Measurements from ENCODE around the gene TGM2. TPM values are rescaled to one million over a fixed set of nuclear protein-coding genes. Genes with fewer than 3 reads are reported as not detected.

The TGM2 gene
- total RNA-seq, 1 donor from 2014 or later: 135 TPM

GRCh38 chr20:38192323-38192885 is 27.3 kb upstream of the TGM2 start:
- TF ChIP-seq CTCF (IDR thresholded peaks at IDR 0.05; ENCODE audit: insufficient read depth, low read length, poor library complexity, severe bottlenecking): no peak
- DNase-seq (ENCODE audit: low read depth): no peak
- Histone ChIP-seq H3K27me3 (ENCODE audit: control insufficient read depth, insufficient read depth, low read length) (no peaks in the 10 kb centered on the region), H3K4me3 (ENCODE audit: low read depth, low read length) (no peak overlapping the region), H3K36me3 (ENCODE audit: control insufficient read depth, insufficient read depth, low read length) (no peaks in the 10 kb centered on the region)

- H3K4me3 ChIP-seq (ENCODE audit: low read depth, low read length): no peak overlapping the region
- no peak for TF ChIP-seq CTCF (IDR thresholded peaks at IDR 0.05; ENCODE audit: insufficient read depth, low read length, poor library complexity, severe bottlenecking)
- no peak for DNase-seq (ENCODE audit: low read depth)
- no peaks in the 10 kb centered on the region for H3K27me3 ChIP-seq (ENCODE audit: control insufficient read depth, insufficient read depth, low read length)
- H3K36me3 ChIP-seq (ENCODE audit: control insufficient read depth, insufficient read depth, low read length): no peaks in the 10 kb centered on the region
Observed at GRCh38 chr20:38191654-38192053, 26.6 kb upstream of the TGM2 start.

GRCh38 chr20:38190936-38191371 is 25.9 kb upstream of the TGM2 start:
- DNase-seq (ENCODE audit: low read depth): no peak
- no peak overlapping the region for H3K4me3 ChIP-seq (ENCODE audit: low read depth, low read length)
- no peaks in the 10 kb centered on the region for H3K27me3 ChIP-seq (ENCODE audit: control insufficient read depth, insufficient read depth, low read length)
- no peaks in the 10 kb centered on the region for H3K36me3 ChIP-seq (ENCODE audit: control insufficient read depth, insufficient read depth, low read length)
- no peak for TF ChIP-seq CTCF (IDR thresholded peaks at IDR 0.05; ENCODE audit: insufficient read depth, low read length, poor library complexity, severe bottlenecking)

GRCh38 chr20:38190166-38190565 is 25.1 kb upstream of the TGM2 start:
- no peak for DNase-seq (ENCODE audit: low read depth)
- Histone ChIP-seq H3K27me3 (ENCODE audit: control insufficient read depth, insufficient read depth, low read length) (no peaks in the 10 kb centered on the region), H3K4me3 (ENCODE audit: low read depth, low read length) (no peak overlapping the region), H3K36me3 (ENCODE audit: control insufficient read depth, insufficient read depth, low read length) (no peaks in the 10 kb centered on the region)
- TF ChIP-seq CTCF (IDR thresholded peaks at IDR 0.05; ENCODE audit: insufficient read depth, low read length, poor library complexity, severe bottlenecking): no peak

- peak; percentile 20 for TF ChIP-seq CTCF (IDR thresholded peaks at IDR 0.05; ENCODE audit: insufficient read depth, low read length, poor library complexity, severe bottlenecking)
- Histone ChIP-seq H3K27me3 (ENCODE audit: control insufficient read depth, insufficient read depth, low read length) (no peaks in the 10 kb centered on the region), H3K4me3 (ENCODE audit: low read depth, low read length) (no peak overlapping the region), H3K36me3 (ENCODE audit: control insufficient read depth, insufficient read depth, low read length) (no peaks in the 10 kb centered on the region)
- DNase-seq (ENCODE audit: low read depth): no peak
Observed at GRCh38 chr20:38187517-38187916, 22.4 kb upstream of the TGM2 start.

- TF ChIP-seq CTCF (IDR thresholded peaks at IDR 0.05; ENCODE audit: insufficient read depth, low read length, poor library complexity, severe bottlenecking): no peak
- peak; percentile 85 for DNase-seq (ENCODE audit: low read depth)
- Histone ChIP-seq H3K4me3 (ENCODE audit: low read depth, low read length) (no peak overlapping the region), H3K27me3 (ENCODE audit: control insufficient read depth, insufficient read depth, low read length) (no peaks in the 10 kb centered on the region), H3K36me3 (ENCODE audit: control insufficient read depth, insufficient read depth, low read length) (no peaks in the 10 kb centered on the region)
Observed at GRCh38 chr20:38186788-38187221, 21.7 kb upstream of the TGM2 start.

Measured in kidney epithelial cell (primary cell).